ENCODE measurements around the gene RETNLB.

DNA sequence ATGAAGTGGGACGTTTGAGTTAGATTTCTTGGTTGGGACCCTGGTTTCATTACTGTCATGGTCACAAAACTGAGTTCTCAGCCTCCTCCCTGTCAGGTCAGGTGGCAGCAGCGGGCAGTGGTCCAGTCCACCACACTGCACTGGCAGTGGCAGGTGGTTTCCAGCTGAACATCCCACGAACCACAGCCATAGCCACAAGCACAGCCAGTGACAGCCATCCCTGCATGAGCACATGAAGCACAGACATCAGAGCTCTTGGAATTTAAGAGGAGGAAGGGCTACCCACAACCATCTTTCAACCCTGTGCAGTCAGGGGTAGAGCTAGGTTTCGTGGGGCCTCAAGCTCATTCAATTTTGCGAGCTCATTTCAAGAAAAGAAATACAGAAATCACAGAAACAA is 1.5 kb downstream of the RETNLB start:
- no peak for TF ChIP-seq POLR2A (IDR thresholded peaks at IDR 0.05)
- TF ChIP-seq, protein P1, sequence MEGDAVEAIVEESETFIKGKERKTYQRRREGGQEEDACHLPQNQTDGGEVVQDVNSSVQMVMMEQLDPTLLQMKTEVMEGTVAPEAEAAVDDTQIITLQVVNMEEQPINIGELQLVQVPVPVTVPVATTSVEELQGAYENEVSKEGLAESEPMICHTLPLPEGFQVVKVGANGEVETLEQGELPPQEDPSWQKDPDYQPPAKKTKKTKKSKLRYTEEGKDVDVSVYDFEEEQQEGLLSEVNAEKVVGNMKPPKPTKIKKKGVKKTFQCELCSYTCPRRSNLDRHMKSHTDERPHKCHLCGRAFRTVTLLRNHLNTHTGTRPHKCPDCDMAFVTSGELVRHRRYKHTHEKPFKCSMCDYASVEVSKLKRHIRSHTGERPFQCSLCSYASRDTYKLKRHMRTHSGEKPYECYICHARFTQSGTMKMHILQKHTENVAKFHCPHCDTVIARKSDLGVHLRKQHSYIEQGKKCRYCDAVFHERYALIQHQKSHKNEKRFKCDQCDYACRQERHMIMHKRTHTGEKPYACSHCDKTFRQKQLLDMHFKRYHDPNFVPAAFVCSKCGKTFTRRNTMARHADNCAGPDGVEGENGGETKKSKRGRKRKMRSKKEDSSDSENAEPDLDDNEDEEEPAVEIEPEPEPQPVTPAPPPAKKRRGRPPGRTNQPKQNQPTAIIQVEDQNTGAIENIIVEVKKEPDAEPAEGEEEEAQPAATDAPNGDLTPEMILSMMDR (IDR thresholded peaks at IDR 0.05 in 4 of 5, conservative IDR thresholded peaks at IDR 0.05 in 1 of 5), result no peak
